ENCODE data around the gene STOML1. TPM values are rescaled to one million over a fixed set of nuclear protein-coding genes. Genes with fewer than 3 reads are reported as not detected.

Gene STOML1
- total and polyA plus RNA-seq, 2 experiments from 2014 or later = 2.3 to 2.4 TPM

DNA sequence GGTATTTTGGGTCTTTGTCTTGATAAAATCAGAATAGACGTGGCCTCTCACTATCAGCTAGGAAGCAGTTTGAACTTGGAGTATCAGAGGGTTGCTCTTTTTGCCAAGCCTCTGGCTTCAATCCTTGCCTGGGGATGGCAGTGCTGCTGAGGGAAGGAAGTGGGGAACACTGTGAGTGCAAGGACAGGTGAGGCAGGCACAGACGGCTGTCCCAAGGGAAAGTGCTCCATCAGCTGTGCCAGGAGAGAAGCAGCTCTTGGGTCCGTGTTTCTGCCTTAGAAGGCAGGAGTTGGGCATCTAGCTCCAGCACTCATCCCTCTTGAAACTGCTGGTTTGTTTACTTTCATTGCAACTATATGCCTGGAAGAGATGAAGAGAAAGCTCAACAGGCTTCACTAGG, 35.6 kb upstream of the STOML1 start:
- Mint-ChIP-seq H3K4me1 (no peaks in the 10 kb centered on the region), H3K27ac (peak overlapping the region; percentile 72; the same call in 1 of the 2 replicates), H3K36me3 (ENCODE audit: low read depth) (peaks cover 17% of the 10 kb centered on the region), H3K27me3 (ENCODE audit: insufficient read depth, low read depth, poor library complexity) (peaks cover 6% of the 10 kb centered on the region), H3K9me3 (no peaks in the 10 kb centered on the region), H3K4me3 (no peak overlapping the region)
- H3K27ac ChIP-seq (ENCODE audit: low read depth) = no peak overlapping the region
- H4K20me1 ChIP-seq (replicated peaks; ENCODE audit: insufficient read depth) = no peaks in the 10 kb centered on the region; the same call in 1 of the 2 replicates
- H3K79me2 ChIP-seq (replicated peaks; ENCODE audit: insufficient read depth) = no peaks in the 10 kb centered on the region
- DNase-seq (ENCODE audit: low spot score) (no peak), ATAC-seq (no peak)
- no peaks in the 10 kb centered on the region for H3K4me1 ChIP-seq (ENCODE audit: insufficient read depth)
- no peak overlapping the region for H2AFZ ChIP-seq
- H3K27me3 ChIP-seq (ENCODE audit: insufficient read depth) = no peaks in the 10 kb centered on the region
- H3K4me2 ChIP-seq = no peak overlapping the region
- TF ChIP-seq, protein P1, sequence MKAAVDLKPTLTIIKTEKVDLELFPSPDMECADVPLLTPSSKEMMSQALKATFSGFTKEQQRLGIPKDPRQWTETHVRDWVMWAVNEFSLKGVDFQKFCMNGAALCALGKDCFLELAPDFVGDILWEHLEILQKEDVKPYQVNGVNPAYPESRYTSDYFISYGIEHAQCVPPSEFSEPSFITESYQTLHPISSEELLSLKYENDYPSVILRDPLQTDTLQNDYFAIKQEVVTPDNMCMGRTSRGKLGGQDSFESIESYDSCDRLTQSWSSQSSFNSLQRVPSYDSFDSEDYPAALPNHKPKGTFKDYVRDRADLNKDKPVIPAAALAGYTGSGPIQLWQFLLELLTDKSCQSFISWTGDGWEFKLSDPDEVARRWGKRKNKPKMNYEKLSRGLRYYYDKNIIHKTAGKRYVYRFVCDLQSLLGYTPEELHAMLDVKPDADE (IDR thresholded peaks at IDR 0.05) = no peak
- TF ChIP-seq ZNF114 (CRISPR knock-in tag; IDR thresholded peaks at IDR 0.05) = no peak
- TF ChIP-seq EZH2phosphoT487 (IDR thresholded peaks at IDR 0.05; ENCODE audit: unreplicated experiment) = no peak
- TF ChIP-seq JUNB (IDR thresholded peaks at IDR 0.05; ENCODE audit: unreplicated experiment) = no peak
- TF ChIP-seq POLR2AphosphoS5 (IDR thresholded peaks at IDR 0.05; ENCODE audit: low read depth) = no peak
- no peak for TF ChIP-seq ZNF331 (CRISPR knock-in tag; IDR thresholded peaks at IDR 0.05; ENCODE audit: low read depth)
- no peak for TF ChIP-seq CTCF (conservative IDR thresholded peaks at IDR 0.05; ENCODE audit: low read depth in 2 of 2)
- TF ChIP-seq, protein P2, sequence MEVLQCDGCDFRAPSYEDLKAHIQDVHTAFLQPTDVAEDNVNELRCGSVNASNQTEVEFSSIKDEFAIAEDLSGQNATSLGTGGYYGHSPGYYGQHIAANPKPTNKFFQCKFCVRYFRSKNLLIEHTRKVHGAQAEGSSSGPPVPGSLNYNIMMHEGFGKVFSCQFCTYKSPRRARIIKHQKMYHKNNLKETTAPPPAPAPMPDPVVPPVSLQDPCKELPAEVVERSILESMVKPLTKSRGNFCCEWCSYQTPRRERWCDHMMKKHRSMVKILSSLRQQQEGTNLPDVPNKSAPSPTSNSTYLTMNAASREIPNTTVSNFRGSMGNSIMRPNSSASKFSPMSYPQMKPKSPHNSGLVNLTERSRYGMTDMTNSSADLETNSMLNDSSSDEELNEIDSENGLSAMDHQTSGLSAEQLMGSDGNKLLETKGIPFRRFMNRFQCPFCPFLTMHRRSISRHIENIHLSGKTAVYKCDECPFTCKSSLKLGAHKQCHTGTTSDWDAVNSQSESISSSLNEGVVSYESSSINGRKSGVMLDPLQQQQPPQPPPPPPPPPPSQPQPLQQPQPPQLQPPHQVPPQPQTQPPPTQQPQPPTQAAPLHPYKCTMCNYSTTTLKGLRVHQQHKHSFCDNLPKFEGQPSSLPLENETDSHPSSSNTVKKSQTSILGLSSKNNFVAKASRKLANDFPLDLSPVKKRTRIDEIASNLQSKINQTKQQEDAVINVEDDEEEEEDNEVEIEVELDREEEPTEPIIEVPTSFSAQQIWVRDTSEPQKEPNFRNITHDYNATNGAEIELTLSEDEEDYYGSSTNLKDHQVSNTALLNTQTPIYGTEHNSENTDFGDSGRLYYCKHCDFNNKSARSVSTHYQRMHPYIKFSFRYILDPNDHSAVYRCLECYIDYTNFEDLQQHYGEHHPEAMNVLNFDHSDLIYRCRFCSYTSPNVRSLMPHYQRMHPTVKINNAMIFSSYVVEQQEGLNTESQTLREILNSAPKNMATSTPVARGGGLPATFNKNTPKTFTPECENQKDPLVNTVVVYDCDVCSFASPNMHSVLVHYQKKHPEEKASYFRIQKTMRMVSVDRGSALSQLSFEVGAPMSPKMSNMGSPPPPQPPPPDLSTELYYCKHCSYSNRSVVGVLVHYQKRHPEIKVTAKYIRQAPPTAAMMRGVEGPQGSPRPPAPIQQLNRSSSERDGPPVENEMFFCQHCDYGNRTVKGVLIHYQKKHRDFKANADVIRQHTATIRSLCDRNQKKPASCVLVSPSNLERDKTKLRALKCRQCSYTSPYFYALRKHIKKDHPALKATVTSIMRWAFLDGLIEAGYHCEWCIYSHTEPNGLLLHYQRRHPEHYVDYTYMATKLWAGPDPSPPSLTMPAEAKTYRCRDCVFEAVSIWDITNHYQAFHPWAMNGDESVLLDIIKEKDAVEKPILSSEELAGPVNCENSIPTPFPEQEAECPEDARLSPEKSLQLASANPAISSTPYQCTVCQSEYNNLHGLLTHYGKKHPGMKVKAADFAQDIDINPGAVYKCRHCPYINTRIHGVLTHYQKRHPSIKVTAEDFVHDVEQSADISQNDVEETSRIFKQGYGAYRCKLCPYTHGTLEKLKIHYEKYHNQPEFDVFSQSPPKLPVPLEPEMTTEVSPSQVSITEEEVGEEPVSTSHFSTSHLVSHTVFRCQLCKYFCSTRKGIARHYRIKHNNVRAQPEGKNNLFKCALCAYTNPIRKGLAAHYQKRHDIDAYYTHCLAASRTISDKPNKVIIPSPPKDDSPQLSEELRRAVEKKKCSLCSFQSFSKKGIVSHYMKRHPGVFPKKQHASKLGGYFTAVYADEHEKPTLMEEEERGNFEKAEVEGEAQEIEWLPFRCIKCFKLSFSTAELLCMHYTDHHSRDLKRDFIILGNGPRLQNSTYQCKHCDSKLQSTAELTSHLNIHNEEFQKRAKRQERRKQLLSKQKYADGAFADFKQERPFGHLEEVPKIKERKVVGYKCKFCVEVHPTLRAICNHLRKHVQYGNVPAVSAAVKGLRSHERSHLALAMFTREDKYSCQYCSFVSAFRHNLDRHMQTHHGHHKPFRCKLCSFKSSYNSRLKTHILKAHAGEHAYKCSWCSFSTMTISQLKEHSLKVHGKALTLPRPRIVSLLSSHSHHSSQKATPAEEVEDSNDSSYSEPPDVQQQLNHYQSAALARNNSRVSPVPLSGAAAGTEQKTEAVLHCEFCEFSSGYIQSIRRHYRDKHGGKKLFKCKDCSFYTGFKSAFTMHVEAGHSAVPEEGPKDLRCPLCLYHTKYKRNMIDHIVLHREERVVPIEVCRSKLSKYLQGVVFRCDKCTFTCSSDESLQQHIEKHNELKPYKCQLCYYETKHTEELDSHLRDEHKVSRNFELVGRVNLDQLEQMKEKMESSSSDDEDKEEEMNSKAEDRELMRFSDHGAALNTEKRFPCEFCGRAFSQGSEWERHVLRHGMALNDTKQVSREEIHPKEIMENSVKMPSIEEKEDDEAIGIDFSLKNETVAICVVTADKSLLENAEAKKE (CRISPR knock-in tag; IDR thresholded peaks at IDR 0.05) = no peak
- TF ChIP-seq CREB1 (CRISPR knock-in tag; IDR thresholded peaks at IDR 0.05; ENCODE audit: low read depth) = no peak
- no peak for TF ChIP-seq EZH2 (IDR thresholded peaks at IDR 0.05; ENCODE audit: low read depth, unreplicated experiment)
- no peak for TF ChIP-seq NANOG (IDR thresholded peaks at IDR 0.05; ENCODE audit: borderline replicate concordance)
- no peak for TF ChIP-seq STAT1 (IDR thresholded peaks at IDR 0.05; ENCODE audit: unreplicated experiment)
- no peak for TF ChIP-seq REST (IDR thresholded peaks at IDR 0.05; ENCODE audit: unreplicated experiment)
- no peaks in the 10 kb centered on the region for H3K9me2 ChIP-seq (ENCODE audit: insufficient read depth)
- no peaks in the 10 kb centered on the region for H3F3A ChIP-seq (replicated peaks; ENCODE audit: low read depth)
- H3K36me3 ChIP-seq (ENCODE audit: insufficient read depth) = no peaks in the 10 kb centered on the region; the same call in 1 of the 2 replicates
- H3K4me3 ChIP-seq = no peak overlapping the region
